Neural progenitor cell (in vitro differentiated cells): ENCODE data around the gene RMDN3. TPM values are rescaled to one million over a fixed set of nuclear protein-coding genes. Genes with fewer than 3 reads are reported as not detected.

Source experiments
- DNase-seq: peaks from one replicate; pipeline ENCODE4 v3.0.0-alpha.2; 2016; ENCODE audit warnings: low spot score
- H2AFZ ChIP-seq: fragments of 200-600 bp; sonication (generic); replicated peaks from 2 replicates; pipeline ENCODE4 v1.6.1; 2016; ENCODE audit warnings: antibody characterized with exemption
- H3F3A ChIP-seq: fragments of 200-600 bp; sonication (generic); 2 replicates; pipeline ENCODE4 v1.6.1; 2016; ENCODE audit warnings: antibody characterized with exemption, low read depth
- H3K27ac ChIP-seq: fragments of 200-600 bp; sonication (generic); 2 replicates; pipeline ENCODE4 v1.5.1; 2016; ENCODE audit warnings: mild to moderate bottlenecking
- H3K27me3 ChIP-seq: fragments of 200-600 bp; sonication (generic); 2 replicates; pipeline ENCODE4 v1.6.1; 2016; ENCODE audit warnings: mild to moderate bottlenecking, moderate library complexity
- H3K36me3 ChIP-seq: fragments of 200-600 bp; sonication (generic); 2 replicates; pipeline ENCODE4 v1.5.1; 2016
- H3K4me1 ChIP-seq: fragments of 200-600 bp; sonication (generic); 2 replicates; pipeline ENCODE4 v1.6.1; 2016; ENCODE audit warnings: mixed run types
- H3K4me2 ChIP-seq: fragments of 200-600 bp; sonication (generic); 2 replicates; pipeline ENCODE4 v1.6.1; 2016
- H3K4me3 ChIP-seq: fragments of 200-600 bp; sonication (generic); 2 replicates; pipeline ENCODE4 v1.5.1; 2016
- H3K79me2 ChIP-seq: fragments of 200-600 bp; sonication (generic); 2 replicates; pipeline ENCODE4 v1.6.1; 2016; ENCODE audit warnings: low read depth
- H3K9ac ChIP-seq: fragments of 200-600 bp; sonication (generic); 2 replicates; pipeline ENCODE4 v1.6.1; 2016
- H3K9me3 ChIP-seq: fragments of 200-600 bp; sonication (generic); 2 replicates; pipeline ENCODE4 v1.5.1; 2016; ENCODE audit warnings: low read depth
- H4K20me1 ChIP-seq: fragments of 200-600 bp; sonication (generic); 2 replicates; pipeline ENCODE4 v1.6.1; 2016; ENCODE audit warnings: low read depth
- H3K27ac Mint-ChIP-seq: 3 replicates; pipeline ENCODE4 v1.8.0; 2021; ENCODE audit warnings: mixed read lengths
- H3K27me3 Mint-ChIP-seq: 2 replicates; pipeline ENCODE4 v1.8.0; 2022; ENCODE audit warnings: low read depth, mild to moderate bottlenecking, inconsistent platforms, moderate library complexity, mixed read lengths; ENCODE audit not compliant: insufficient read depth
- H3K36me3 Mint-ChIP-seq: 3 replicates; pipeline ENCODE4 v1.8.0; 2021; ENCODE audit warnings: mixed read lengths
- H3K4me1 Mint-ChIP-seq: 3 replicates; pipeline ENCODE4 v1.8.0; 2021; ENCODE audit warnings: mixed read lengths
- H3K4me3 Mint-ChIP-seq: 3 replicates; pipeline ENCODE4 v1.8.0; 2021; ENCODE audit warnings: mild to moderate bottlenecking, moderate library complexity, mixed read lengths
- H3K9me3 Mint-ChIP-seq: 3 replicates; pipeline ENCODE4 v1.8.0; 2020; ENCODE audit warnings: mixed read lengths
- EZH2 ChIP-seq: fragments of 200-600 bp; sonication (generic); IDR thresholded peaks from 2 replicates; pipeline ENCODE4 v1.6.1; 2017; ENCODE audit warnings: antibody characterized with exemption, mild to moderate bottlenecking, moderate library complexity
- EZH2phosphoT487 ChIP-seq: fragments of 200-600 bp; sonication (generic); IDR thresholded peaks from 2 replicates; pipeline ENCODE4 v1.6.1; 2017; ENCODE audit warnings: antibody characterized with exemption
- total RNA-seq: library from RNA; depleted of rRNA; stranded (reverse); fragments of >200 nt; gene quantifications from 2 replicates; pipeline ENCODE4 v1.2.3, GENCODE V29; 2015; ENCODE audit warnings: low replicate concordance
- TF ChIP-seq, protein P1 (sequence below): fragments of 200-600 bp; sonication (generic); IDR thresholded peaks from 2 replicates; pipeline ENCODE4 v1.5.1; 2017; ENCODE audit warnings: antibody characterized with exemption, mild to moderate bottlenecking

RMDN3 gene
- total RNA-seq, 1 donor from 2014 or later: 13.2 TPM

DNA sequence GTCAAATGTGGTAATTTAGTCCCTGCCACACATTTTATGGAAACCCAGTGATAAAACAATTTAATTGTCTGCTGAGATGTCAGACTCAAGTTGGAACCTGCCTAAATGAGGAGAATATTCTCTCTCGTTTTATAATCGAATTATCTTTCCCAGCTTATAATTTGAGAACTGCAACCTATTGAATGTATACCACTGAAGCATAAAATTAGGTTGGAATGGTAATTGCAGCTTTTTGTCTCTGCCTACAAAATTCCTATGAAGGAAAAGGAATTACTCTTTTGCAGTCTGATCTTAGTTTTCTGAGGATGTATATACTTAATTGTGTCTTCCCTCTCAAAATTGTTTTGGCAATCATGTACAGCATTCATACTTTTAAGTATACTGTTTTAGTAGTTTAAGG, 31.1 kb downstream of the RMDN3 start:
- no peaks in the 10 kb centered on the region for H3K4me1 Mint-ChIP-seq
- H2AFZ ChIP-seq: no peak overlapping the region
- no peaks in the 10 kb centered on the region for H3K27me3 ChIP-seq
- peaks cover 8% of the 10 kb centered on the region for H3K36me3 Mint-ChIP-seq
- no peaks in the 10 kb centered on the region for H4K20me1 ChIP-seq
- no peak for TF ChIP-seq EZH2phosphoT487
- TF ChIP-seq, protein P1, sequence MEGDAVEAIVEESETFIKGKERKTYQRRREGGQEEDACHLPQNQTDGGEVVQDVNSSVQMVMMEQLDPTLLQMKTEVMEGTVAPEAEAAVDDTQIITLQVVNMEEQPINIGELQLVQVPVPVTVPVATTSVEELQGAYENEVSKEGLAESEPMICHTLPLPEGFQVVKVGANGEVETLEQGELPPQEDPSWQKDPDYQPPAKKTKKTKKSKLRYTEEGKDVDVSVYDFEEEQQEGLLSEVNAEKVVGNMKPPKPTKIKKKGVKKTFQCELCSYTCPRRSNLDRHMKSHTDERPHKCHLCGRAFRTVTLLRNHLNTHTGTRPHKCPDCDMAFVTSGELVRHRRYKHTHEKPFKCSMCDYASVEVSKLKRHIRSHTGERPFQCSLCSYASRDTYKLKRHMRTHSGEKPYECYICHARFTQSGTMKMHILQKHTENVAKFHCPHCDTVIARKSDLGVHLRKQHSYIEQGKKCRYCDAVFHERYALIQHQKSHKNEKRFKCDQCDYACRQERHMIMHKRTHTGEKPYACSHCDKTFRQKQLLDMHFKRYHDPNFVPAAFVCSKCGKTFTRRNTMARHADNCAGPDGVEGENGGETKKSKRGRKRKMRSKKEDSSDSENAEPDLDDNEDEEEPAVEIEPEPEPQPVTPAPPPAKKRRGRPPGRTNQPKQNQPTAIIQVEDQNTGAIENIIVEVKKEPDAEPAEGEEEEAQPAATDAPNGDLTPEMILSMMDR: no peak
- TF ChIP-seq EZH2: no peak
- H3K36me3 ChIP-seq: no peaks in the 10 kb centered on the region
- H3K9me3 Mint-ChIP-seq: no peaks in the 10 kb centered on the region
- no peak overlapping the region for H3K4me3 ChIP-seq
- H3K4me3 Mint-ChIP-seq: no peak overlapping the region
- H3K9ac ChIP-seq: no peak overlapping the region
- peak overlapping the region; percentile 37 for H3K27ac ChIP-seq
- no peak overlapping the region for H3K27ac Mint-ChIP-seq
- H3K79me2 ChIP-seq: no peaks in the 10 kb centered on the region
- no peaks in the 10 kb centered on the region for H3K27me3 Mint-ChIP-seq
- no peaks in the 10 kb centered on the region for H3K4me1 ChIP-seq
- no peaks in the 10 kb centered on the region for H3K9me3 ChIP-seq
- no peak for DNase-seq
- peaks cover 12% of the 10 kb centered on the region for H3F3A ChIP-seq
- no peak overlapping the region for H3K4me2 ChIP-seq

GRCh38 chr15:40722934-40723333, 32.1 kb downstream of the RMDN3 start:
- H3F3A ChIP-seq: peaks cover 12% of the 10 kb centered on the region
- no peak overlapping the region for H2AFZ ChIP-seq
- H3K9me3 ChIP-seq: no peaks in the 10 kb centered on the region
- H3K79me2 ChIP-seq: no peaks in the 10 kb centered on the region
- no peak overlapping the region for H3K27ac ChIP-seq
- H3K27me3 ChIP-seq: no peaks in the 10 kb centered on the region
- no peaks in the 10 kb centered on the region for H3K4me1 ChIP-seq
- Mint-ChIP-seq H3K36me3 (peaks cover 6% of the 10 kb centered on the region), H3K4me3 (no peak overlapping the region), H3K9me3 (no peaks in the 10 kb centered on the region), H3K27me3 (no peaks in the 10 kb centered on the region), H3K4me1 (no peaks in the 10 kb centered on the region), H3K27ac (no peak overlapping the region)
- no peak for DNase-seq
- H3K4me3 ChIP-seq: no peak overlapping the region
- no peaks in the 10 kb centered on the region for H3K36me3 ChIP-seq
- H3K4me2 ChIP-seq: no peak overlapping the region
- H3K9ac ChIP-seq: no peak overlapping the region
- TF ChIP-seq, protein P1: no peak
- TF ChIP-seq EZH2 (no peak), EZH2phosphoT487 (no peak)
- no peaks in the 10 kb centered on the region for H4K20me1 ChIP-seq

DNA sequence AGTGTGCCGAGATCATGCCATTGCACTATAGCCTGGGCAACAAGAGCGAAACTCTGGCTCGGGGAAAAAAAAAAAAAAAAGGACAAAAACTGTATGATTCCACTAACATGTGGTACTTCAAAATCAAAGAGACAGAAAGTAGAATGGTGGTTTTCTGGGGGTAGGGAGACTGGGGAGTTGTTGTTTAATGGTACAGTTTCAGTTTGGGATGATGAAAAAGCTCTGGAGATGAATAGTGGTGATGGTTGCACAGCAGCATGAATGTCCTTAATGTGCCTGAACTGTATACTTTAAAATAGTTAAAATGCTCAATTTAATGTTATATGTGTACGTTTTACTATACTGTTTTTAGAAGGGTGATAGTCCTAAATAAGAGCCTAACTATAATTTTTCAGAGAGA, 32.7 kb downstream of the RMDN3 start:
- Histone ChIP-seq H3K9me3 (no peaks in the 10 kb centered on the region), H3K4me2 (no peak overlapping the region), H3K27me3 (no peaks in the 10 kb centered on the region), H3K4me3 (no peak overlapping the region), H3K79me2 (no peaks in the 10 kb centered on the region), H3K36me3 (peaks cover 3% of the 10 kb centered on the region), H2AFZ (no peak overlapping the region), H4K20me1 (no peaks in the 10 kb centered on the region), H3F3A (peaks cover 12% of the 10 kb centered on the region), H3K27ac (no peak overlapping the region), H3K4me1 (no peaks in the 10 kb centered on the region), H3K9ac (no peak overlapping the region)
- Mint-ChIP-seq H3K4me1 (no peaks in the 10 kb centered on the region), H3K36me3 (peaks cover 3% of the 10 kb centered on the region), H3K27ac (no peak overlapping the region), H3K4me3 (no peak overlapping the region), H3K27me3 (no peaks in the 10 kb centered on the region), H3K9me3 (no peaks in the 10 kb centered on the region)
- DNase-seq: no peak
- TF ChIP-seq EZH2 (no peak), EZH2phosphoT487 (no peak)
- TF ChIP-seq, protein P1: no peak
